ENCODE measurements around the gene RBL2. TPM values are rescaled to one million over a fixed set of nuclear protein-coding genes. Genes with fewer than 3 reads are reported as not detected.
"Not testable (repeated sequence)": the region's sequence is repeated elsewhere in the genome, so short reads cannot be mapped to it uniquely, and the experiment has no call there.

RBL2 gene
- total RNA-seq, 1 experiment from 2014 or later, result 33.4 TPM

GRCh38 chr16:53423968-53424367 lies 10.3 kb upstream of the RBL2 start:
- intact Hi-C loops (cut with micrococcal nuclease); CTCF ChIA-PET; H3K9me3 ChIP-seq (ENCODE audit: control insufficient read depth in 1 of 2, insufficient read depth in 1 of 2, low read depth in 1 of 2, low read length in 2 of 2); H3K79me2 ChIP-seq (ENCODE audit: insufficient read depth, low read length); DNase-seq (ENCODE audit: low read depth, low spot score); POLR2A ChIA-PET; H3K4me3 ChIP-seq (replicated peaks in 1 of 2; ENCODE audit: low read depth in 1 of 2, low read length in 2 of 2); H3K27me3 ChIP-seq (ENCODE audit: insufficient read depth, low read length); ATAC-seq; H3K9ac ChIP-seq (ENCODE audit: low read length); H3K9me2 ChIP-seq (ENCODE audit: insufficient read depth); H4K20me1 ChIP-seq (ENCODE audit: insufficient read depth); H2AFZ ChIP-seq (ENCODE audit: low read depth, low read length, poor library complexity, severe bottlenecking); BruUV-seq (replicated peaks); H3K4me2 ChIP-seq (ENCODE audit: low read length); H3K27ac ChIP-seq (ENCODE audit: low read depth, low read length); RAD21 ChIA-PET (ENCODE audit: low non-redundant PET in 1 of 2, low total read pairs in 2 of 2, uncharacterized antibody in 2 of 2, unreplicated experiment in 2 of 2); H3K36me3 ChIP-seq (ENCODE audit: control insufficient read depth in 1 of 2, insufficient read depth in 2 of 2, low read length in 2 of 2); H3K4me1 ChIP-seq (ENCODE audit: control insufficient read depth in 1 of 2, insufficient read depth in 2 of 2, low read length in 2 of 2): not testable (repeated sequence)
- TF ChIP-seq CBX3 (IDR thresholded peaks at IDR 0.05; ENCODE audit: low read depth), result peak; percentile 35; the same call in 1 of the 2 replicates

GRCh38 chr16:53428681-53429080 lies 5.6 kb upstream of the RBL2 start:
- Histone ChIP-seq H3K4me3 (replicated peaks in 1 of 2; ENCODE audit: low read depth in 1 of 2, low read length in 2 of 2) (no peak overlapping the region), H3K36me3 (ENCODE audit: control insufficient read depth in 1 of 2, insufficient read depth in 2 of 2, low read length in 2 of 2) (no peaks in the 10 kb centered on the region), H3K9ac (ENCODE audit: low read length) (no peak overlapping the region), H3K9me2 (ENCODE audit: insufficient read depth) (no peaks in the 10 kb centered on the region), H3K9me3 (ENCODE audit: control insufficient read depth in 1 of 2, insufficient read depth in 1 of 2, low read depth in 1 of 2, low read length in 2 of 2) (0 out of 4 replicates have a peak, but pooled peaks cover 0 to under 1% of the 10 kb centered on the region in 2 experiments), H3K27ac (ENCODE audit: low read depth, low read length) (no peak overlapping the region), H3K27me3 (ENCODE audit: insufficient read depth, low read length) (no peaks in the 10 kb centered on the region), H3K4me1 (ENCODE audit: control insufficient read depth in 1 of 2, insufficient read depth in 2 of 2, low read length in 2 of 2) (peaks cover 13% of the 10 kb centered on the region in 2 experiments; a peak in 3 of 4 replicates), H2AFZ (ENCODE audit: low read depth, low read length, poor library complexity, severe bottlenecking) (no peak overlapping the region), H4K20me1 (ENCODE audit: insufficient read depth) (no peaks in the 10 kb centered on the region), H3K79me2 (ENCODE audit: insufficient read depth, low read length) (no peaks in the 10 kb centered on the region), H3K4me2 (ENCODE audit: low read length) (peak overlapping the region; percentile 15)
- ChIA-PET CTCF (no interaction called here), POLR2A (no interaction called here), RAD21 (ENCODE audit: low non-redundant PET in 1 of 2, low total read pairs in 2 of 2, uncharacterized antibody in 2 of 2, unreplicated experiment in 2 of 2) (no interaction called here)
- BruUV-seq (replicated peaks), result no TSS peak
- intact Hi-C loops (cut with micrococcal nuclease), result no loop called here
- DNase-seq (ENCODE audit: low read depth, low spot score) (no peak), ATAC-seq (no peak)
- no peak for TF ChIP-seq SP1 (IDR thresholded peaks at IDR 0.05; ENCODE audit: low read depth)
- no peak for TF ChIP-seq CEBPB (IDR thresholded peaks at IDR 0.05; ENCODE audit: low read depth)
- no peak for TF ChIP-seq REST (IDR thresholded peaks at IDR 0.05; ENCODE audit: low read depth)
- TF ChIP-seq EGR1 (IDR thresholded peaks at IDR 0.05; ENCODE audit: low read depth), result no peak
- TF ChIP-seq ZBTB33 (IDR thresholded peaks at IDR 0.05; ENCODE audit: extremely low read depth, insufficient replicate concordance, low read length), result no peak
- TF ChIP-seq JUND (IDR thresholded peaks at IDR 0.05), result no peak
- no peak for TF ChIP-seq CTCF (IDR thresholded peaks at IDR 0.05 in 2 of 3, conservative IDR thresholded peaks at IDR 0.05 in 1 of 3; ENCODE audit: borderline replicate concordance in 1 of 3, insufficient read depth in 1 of 3, low read depth in 2 of 3, low read length in 2 of 3)
- no peak for TF ChIP-seq ELF1 (IDR thresholded peaks at IDR 0.05; ENCODE audit: borderline replicate concordance, low read depth)
- TF ChIP-seq ATF3 (IDR thresholded peaks at IDR 0.05), result no peak
- TF ChIP-seq YY1 (IDR thresholded peaks at IDR 0.05; ENCODE audit: extremely low read depth, insufficient replicate concordance, low read depth, low read length), result no peak
- no peak for TF ChIP-seq CBX3 (IDR thresholded peaks at IDR 0.05; ENCODE audit: low read depth)
- no peak for TF ChIP-seq POLR2AphosphoS5 (IDR thresholded peaks at IDR 0.05; ENCODE audit: low read depth, low read length)
- no peak for TF ChIP-seq POLR2A (IDR thresholded peaks at IDR 0.05; ENCODE audit: borderline replicate concordance, extremely low read depth, insufficient read depth, insufficient read length)
